CD4-positive, alpha-beta T cell treated with Interleukin-15 for 4 hours (primary cell): Measurements from ENCODE around the gene NDEL1.

Experiments used
- DNase-seq: peaks from one replicate; pipeline ENCODE4 v3.0.0-alpha.2; 2020; ENCODE audit warnings: low spot score

Gene NDEL1

DNA sequence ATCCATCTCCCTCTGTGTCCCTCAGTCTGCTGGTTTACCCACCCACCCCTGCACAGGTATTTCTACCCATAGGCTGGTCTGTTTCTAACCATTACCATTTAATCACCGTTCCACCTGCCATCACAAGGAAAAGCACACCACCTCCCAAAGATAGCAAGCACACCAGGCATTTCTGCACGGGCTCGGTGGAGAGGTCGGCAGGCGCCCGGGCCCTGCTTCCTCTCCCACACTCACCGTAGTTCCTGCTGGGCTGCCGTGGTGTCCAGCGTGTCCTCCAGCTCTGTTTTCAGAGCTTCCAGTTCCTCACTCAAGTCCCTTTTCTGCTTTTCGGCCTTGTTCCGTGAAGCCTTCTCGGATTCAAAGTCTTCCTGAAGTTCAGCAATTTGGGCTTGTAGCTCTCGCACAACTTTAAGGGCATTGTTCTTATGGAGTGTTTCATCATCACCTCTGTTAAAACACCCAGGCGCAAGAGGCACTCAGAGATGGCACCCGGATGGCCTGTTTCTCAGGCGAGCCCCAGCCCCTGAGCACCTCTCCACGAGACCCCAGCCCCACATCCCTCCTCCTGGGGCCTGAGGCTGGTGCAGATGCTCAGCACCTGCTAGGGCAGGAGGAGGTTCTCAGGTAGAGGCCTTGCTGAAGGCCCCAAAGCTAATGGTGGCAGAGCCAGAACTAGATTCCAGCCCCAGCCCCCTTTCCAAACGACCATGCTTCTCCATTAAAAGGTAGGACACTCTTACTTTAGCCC is 69.0 kb downstream of the NDEL1 start:
- DNase-seq, result no peak

DNA sequence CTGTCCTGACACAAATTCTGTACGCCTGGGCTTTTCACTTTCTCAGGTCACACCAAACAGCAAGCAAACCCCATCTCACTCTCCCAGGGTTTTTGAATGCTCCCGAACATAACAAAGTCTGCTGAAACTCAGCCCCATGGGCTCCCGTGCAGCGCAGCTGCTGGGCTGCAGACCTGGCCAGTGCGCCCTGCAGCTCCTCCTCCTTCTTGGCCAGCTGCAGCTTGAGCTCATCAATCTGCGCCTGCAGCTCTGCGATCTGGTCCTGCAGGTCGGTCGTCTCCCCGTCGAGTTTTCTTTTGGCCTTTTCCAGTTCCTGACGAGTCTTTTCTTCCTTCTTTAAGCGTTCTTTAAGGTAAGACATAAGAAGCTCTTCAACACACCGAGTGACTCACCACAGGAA is 70.5 kb downstream of the NDEL1 start:
- DNase-seq, result no peak

GRCh38 chr17:8514801-8515200 is 79.1 kb downstream of the NDEL1 start:
- DNase-seq, result no peak
